ENCODE data around the gene LAMA2.

DNA sequence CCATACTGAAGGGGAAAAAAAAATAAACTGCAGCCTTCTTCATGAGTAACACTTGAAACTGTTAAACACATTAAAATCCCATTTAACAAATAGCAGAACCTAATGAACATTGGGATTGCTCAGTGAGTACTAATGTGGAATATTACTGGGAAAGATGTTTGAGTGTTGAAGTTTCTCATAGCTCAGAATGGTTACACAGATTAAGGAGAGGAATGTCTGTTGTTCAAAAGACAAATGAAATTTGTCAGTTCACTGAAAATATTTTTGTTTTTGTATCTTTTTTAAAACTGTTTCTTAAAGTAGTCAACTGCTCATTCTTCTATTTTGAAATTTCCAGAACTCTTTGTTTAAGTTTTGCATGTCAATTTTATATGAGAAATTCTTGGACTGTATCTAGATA lies 374.3 kb downstream of the LAMA2 start:
- TF ChIP-seq, protein P1, sequence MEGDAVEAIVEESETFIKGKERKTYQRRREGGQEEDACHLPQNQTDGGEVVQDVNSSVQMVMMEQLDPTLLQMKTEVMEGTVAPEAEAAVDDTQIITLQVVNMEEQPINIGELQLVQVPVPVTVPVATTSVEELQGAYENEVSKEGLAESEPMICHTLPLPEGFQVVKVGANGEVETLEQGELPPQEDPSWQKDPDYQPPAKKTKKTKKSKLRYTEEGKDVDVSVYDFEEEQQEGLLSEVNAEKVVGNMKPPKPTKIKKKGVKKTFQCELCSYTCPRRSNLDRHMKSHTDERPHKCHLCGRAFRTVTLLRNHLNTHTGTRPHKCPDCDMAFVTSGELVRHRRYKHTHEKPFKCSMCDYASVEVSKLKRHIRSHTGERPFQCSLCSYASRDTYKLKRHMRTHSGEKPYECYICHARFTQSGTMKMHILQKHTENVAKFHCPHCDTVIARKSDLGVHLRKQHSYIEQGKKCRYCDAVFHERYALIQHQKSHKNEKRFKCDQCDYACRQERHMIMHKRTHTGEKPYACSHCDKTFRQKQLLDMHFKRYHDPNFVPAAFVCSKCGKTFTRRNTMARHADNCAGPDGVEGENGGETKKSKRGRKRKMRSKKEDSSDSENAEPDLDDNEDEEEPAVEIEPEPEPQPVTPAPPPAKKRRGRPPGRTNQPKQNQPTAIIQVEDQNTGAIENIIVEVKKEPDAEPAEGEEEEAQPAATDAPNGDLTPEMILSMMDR (IDR thresholded peaks at IDR 0.05; ENCODE audit: low read depth, low read length): no peak
- no peak for TF ChIP-seq EZH2phosphoT487 (IDR thresholded peaks at IDR 0.05; ENCODE audit: low read depth)
